ENCODE results near the gene MYO7A.

GRCh38 chr11:77092382-77092781 lies 35.7 kb upstream of the MYO7A start:
- TF ChIP-seq CTCF (IDR thresholded peaks at IDR 0.05) (no peak), POLR2AphosphoS5 (IDR thresholded peaks at IDR 0.05) (no peak), POLR2A (IDR thresholded peaks at IDR 0.05) (no peak)
